Measurements from ENCODE around the gene AFG3L2.

- TF ChIP-seq CTCF (IDR thresholded peaks at IDR 0.05) (no peak), POLR2A (IDR thresholded peaks at IDR 0.05) (no peak)
Measured at GRCh38 chr18:12366379-12366778, 10.6 kb downstream of the AFG3L2 start.

All from adrenal gland (tissue), 5 donors.